OCI-LY1 (cell line): ENCODE data around the gene PPIP5K1.

Source experiments
- CTCF ChIP-seq: fragments of 200-600 bp; sonication (generic), shearing (Covaris generic); IDR thresholded peaks from 2 replicates; pipeline ENCODE4 v1.5.1; 2017; ENCODE audit warnings: mild to moderate bottlenecking, antibody characterized with exemption, low read length, moderate library complexity, mixed read lengths
- EZH2 ChIP-seq: fragments of 200-600 bp; sonication (generic), shearing (Covaris generic); IDR thresholded peaks from 2 replicates; pipeline ENCODE4 v1.8.0; 2017; ENCODE audit warnings: borderline replicate concordance, mixed run types, mild to moderate bottlenecking, antibody characterized with exemption, low read length, moderate library complexity, mixed read lengths

- no peak for TF ChIP-seq CTCF
- TF ChIP-seq EZH2: no peak
These were observed 100.8 kb downstream of the PPIP5K1 start for GRCh38 chr15:43489191-43489590.
